ENCODE results near the gene SNX18. TPM values are rescaled to one million over a fixed set of nuclear protein-coding genes. Genes with fewer than 3 reads are reported as not detected.

SNX18 gene
- total RNA-seq, 1 donor from 2014 or later: 17.9 TPM

DNA sequence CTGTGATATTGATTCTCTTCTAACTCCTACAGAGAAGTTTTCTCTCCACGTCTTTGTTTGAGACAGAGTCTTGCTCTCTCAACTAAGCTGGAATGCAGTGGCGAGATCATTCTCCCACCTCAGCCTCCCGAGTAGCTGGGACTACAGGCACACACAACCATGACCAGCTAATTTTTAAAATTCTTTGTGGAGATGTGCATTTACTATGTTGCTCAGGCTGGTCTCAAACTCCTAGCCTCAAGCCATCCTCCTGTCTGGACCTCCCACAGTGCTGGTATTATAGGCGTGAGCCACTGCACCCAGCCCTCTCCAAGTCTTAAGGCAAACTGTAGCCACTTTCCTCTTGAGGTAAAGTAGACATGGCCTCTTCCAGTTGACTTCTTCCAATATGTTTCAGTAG lies 72.2 kb downstream of the SNX18 start:
- Mint-ChIP-seq H3K27ac (no peak overlapping the region), H3K4me1 (peaks cover 10% of the 10 kb centered on the region), H3K36me3 (no peaks in the 10 kb centered on the region), H3K27me3 (ENCODE audit: insufficient read depth, low read depth) (peaks cover 3% of the 10 kb centered on the region), H3K9me3 (peaks cover 14% of the 10 kb centered on the region), H3K4me3 (no peak overlapping the region)
- Histone ChIP-seq H3K4me2 (peak overlapping the region; percentile 30), H3K9ac (no peak overlapping the region), H2AFZ (replicated peaks) (no peak overlapping the region), H3K4me3 (no peak overlapping the region), H4K20me1 (ENCODE audit: low read depth) (no peaks in the 10 kb centered on the region), H3K4me1 (peaks cover 17% of the 10 kb centered on the region), H3K9me3 (ENCODE audit: low read depth) (no peaks in the 10 kb centered on the region), H3K27ac (no peak overlapping the region), H3K36me3 (no peaks in the 10 kb centered on the region), H3F3A (ENCODE audit: low read depth) (no peaks in the 10 kb centered on the region), H3K27me3 (no peaks in the 10 kb centered on the region), H3K79me2 (ENCODE audit: low read depth) (no peaks in the 10 kb centered on the region)
- TF ChIP-seq, protein P1, sequence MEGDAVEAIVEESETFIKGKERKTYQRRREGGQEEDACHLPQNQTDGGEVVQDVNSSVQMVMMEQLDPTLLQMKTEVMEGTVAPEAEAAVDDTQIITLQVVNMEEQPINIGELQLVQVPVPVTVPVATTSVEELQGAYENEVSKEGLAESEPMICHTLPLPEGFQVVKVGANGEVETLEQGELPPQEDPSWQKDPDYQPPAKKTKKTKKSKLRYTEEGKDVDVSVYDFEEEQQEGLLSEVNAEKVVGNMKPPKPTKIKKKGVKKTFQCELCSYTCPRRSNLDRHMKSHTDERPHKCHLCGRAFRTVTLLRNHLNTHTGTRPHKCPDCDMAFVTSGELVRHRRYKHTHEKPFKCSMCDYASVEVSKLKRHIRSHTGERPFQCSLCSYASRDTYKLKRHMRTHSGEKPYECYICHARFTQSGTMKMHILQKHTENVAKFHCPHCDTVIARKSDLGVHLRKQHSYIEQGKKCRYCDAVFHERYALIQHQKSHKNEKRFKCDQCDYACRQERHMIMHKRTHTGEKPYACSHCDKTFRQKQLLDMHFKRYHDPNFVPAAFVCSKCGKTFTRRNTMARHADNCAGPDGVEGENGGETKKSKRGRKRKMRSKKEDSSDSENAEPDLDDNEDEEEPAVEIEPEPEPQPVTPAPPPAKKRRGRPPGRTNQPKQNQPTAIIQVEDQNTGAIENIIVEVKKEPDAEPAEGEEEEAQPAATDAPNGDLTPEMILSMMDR (IDR thresholded peaks at IDR 0.05): no peak
- TF ChIP-seq EZH2phosphoT487 (IDR thresholded peaks at IDR 0.05) (no peak), EZH2 (IDR thresholded peaks at IDR 0.05) (no peak)
- DNase-seq (ENCODE audit: low spot score): no peak

DNA sequence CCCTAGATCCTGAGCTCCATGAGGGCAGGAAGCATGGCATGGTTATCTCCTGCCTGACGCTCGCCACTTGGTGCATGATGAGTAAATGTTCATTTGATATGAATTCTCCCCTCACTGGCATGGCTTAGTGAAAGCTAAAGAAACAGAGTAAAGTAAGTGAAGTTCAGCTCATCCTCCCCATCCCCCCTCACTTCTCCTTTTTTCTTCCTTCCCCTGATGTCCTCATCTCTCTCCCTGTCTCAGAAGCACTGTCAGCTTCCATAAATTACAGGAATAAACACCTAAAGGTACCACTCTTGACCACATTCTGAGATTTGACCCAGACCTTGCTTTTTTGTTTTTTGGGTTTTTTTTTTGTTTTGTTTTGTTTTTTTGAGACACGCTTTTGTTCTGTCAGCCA lies 73.3 kb downstream of the SNX18 start:
- Histone ChIP-seq H3K9ac (no peak overlapping the region), H3K9me3 (ENCODE audit: low read depth) (no peaks in the 10 kb centered on the region), H2AFZ (replicated peaks) (no peak overlapping the region), H3K4me1 (peaks cover 17% of the 10 kb centered on the region), H3F3A (ENCODE audit: low read depth) (no peaks in the 10 kb centered on the region), H3K36me3 (no peaks in the 10 kb centered on the region), H3K4me2 (no peak overlapping the region), H3K4me3 (no peak overlapping the region), H3K79me2 (ENCODE audit: low read depth) (no peaks in the 10 kb centered on the region), H3K27me3 (no peaks in the 10 kb centered on the region), H4K20me1 (ENCODE audit: low read depth) (no peaks in the 10 kb centered on the region), H3K27ac (no peak overlapping the region)
- Mint-ChIP-seq H3K4me3 (no peak overlapping the region), H3K9me3 (peaks cover 10% of the 10 kb centered on the region), H3K27ac (peak overlapping the region; percentile 43), H3K27me3 (ENCODE audit: insufficient read depth, low read depth) (peaks cover 3% of the 10 kb centered on the region), H3K4me1 (peaks cover 10% of the 10 kb centered on the region), H3K36me3 (no peaks in the 10 kb centered on the region)
- TF ChIP-seq EZH2 (IDR thresholded peaks at IDR 0.05): no peak
- TF ChIP-seq, protein P1 (IDR thresholded peaks at IDR 0.05): no peak
- no peak for TF ChIP-seq EZH2phosphoT487 (IDR thresholded peaks at IDR 0.05)
- no peak for DNase-seq (ENCODE audit: low spot score)

DNA sequence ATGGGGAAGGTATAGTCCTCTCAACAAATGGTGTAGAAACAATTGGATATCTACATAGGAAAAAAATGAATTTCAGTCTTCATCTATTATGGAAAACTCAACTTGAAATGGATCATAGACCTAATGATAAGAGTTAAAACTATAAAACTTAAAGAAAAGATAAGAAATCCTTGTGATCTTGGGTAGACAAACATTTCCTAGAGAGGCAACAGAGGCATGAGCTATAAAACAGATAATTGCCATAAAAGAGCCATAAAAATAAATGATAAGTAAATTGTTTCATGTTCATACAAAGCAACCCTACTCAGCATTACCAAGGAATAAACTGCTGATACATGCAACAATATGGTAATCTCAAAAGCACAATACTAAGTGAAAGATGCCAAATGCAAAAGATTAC lies 76.2 kb downstream of the SNX18 start:
- no peak overlapping the region for H3K9ac ChIP-seq
- no peaks in the 10 kb centered on the region for H3K27me3 ChIP-seq
- Mint-ChIP-seq H3K27ac (no peak overlapping the region), H3K36me3 (peaks cover 2% of the 10 kb centered on the region), H3K9me3 (peaks cover 19% of the 10 kb centered on the region), H3K4me1 (peaks cover 10% of the 10 kb centered on the region), H3K4me3 (no peak overlapping the region), H3K27me3 (ENCODE audit: insufficient read depth, low read depth) (peaks cover 2% of the 10 kb centered on the region)
- no peak overlapping the region for H2AFZ ChIP-seq (replicated peaks)
- no peak for TF ChIP-seq EZH2 (IDR thresholded peaks at IDR 0.05)
- TF ChIP-seq EZH2phosphoT487 (IDR thresholded peaks at IDR 0.05): no peak
- TF ChIP-seq, protein P1 (IDR thresholded peaks at IDR 0.05): no peak
- H3K9me3 ChIP-seq (ENCODE audit: low read depth): peaks cover 4% of the 10 kb centered on the region
- no peak overlapping the region for H3K4me3 ChIP-seq
- no peaks in the 10 kb centered on the region for H3K79me2 ChIP-seq (ENCODE audit: low read depth)
- peaks cover 17% of the 10 kb centered on the region for H3K4me1 ChIP-seq
- H3K4me2 ChIP-seq: no peak overlapping the region
- no peaks in the 10 kb centered on the region for H4K20me1 ChIP-seq (ENCODE audit: low read depth)
- H3K27ac ChIP-seq: no peak overlapping the region
- DNase-seq (ENCODE audit: low spot score): no peak
- no peaks in the 10 kb centered on the region for H3F3A ChIP-seq (ENCODE audit: low read depth)
- H3K36me3 ChIP-seq: no peaks in the 10 kb centered on the region
